Heart left ventricle (tissue), 16 donors: ENCODE results near the gene GMPPA. TPM values are rescaled to one million over a fixed set of nuclear protein-coding genes. Genes with fewer than 3 reads are reported as not detected.

Experiments
- ATAC-seq, 4 donors: fragments of 200-7000 bp; cut with Tn5 transposase; one replicate each; pipeline ENCODE4 v1.9.1; 2020 to 2022; ENCODE audit warnings: moderate library complexity in 4 of 4, mild to moderate bottlenecking in 3 of 4, moderate number of reproducible peaks in 1 of 4
- DNase-seq, 5 donors: peaks; one replicate each; pipeline ENCODE4 v3.0.0-alpha.2; 2020
- H3K27ac ChIP-seq, 12 donors: fragments of 200-600 bp; sonication (generic) in 4 of 12; one replicate each; pipeline versions ENCODE4 v1.5.0 to v1.8.0; 2016 to 2022; ENCODE audit warnings: mild to moderate bottlenecking in 2 of 12
- H3K27me3 ChIP-seq, 9 donors: fragments of 200-600 bp; sonication (generic) in 2 of 9; one replicate each; pipeline versions ENCODE4 v1.5.1 to v1.8.0; 2016 to 2022; ENCODE audit warnings: mild to moderate bottlenecking in 3 of 9
- H3K36me3 ChIP-seq, 9 donors: fragments of 200-600 bp; sonication (generic) in 2 of 9; one replicate each; pipeline versions ENCODE4 v1.5.0 to v1.8.0; 2018 to 2022; ENCODE audit warnings: mild to moderate bottlenecking in 2 of 9
- H3K4me1 ChIP-seq, 12 donors: fragments of 200-600 bp; sonication (generic) in 4 of 12; one replicate each; pipeline versions ENCODE4 v1.5.0 to v1.8.0; 2016 to 2022; ENCODE audit warnings: mild to moderate bottlenecking in 3 of 12
- H3K4me3 ChIP-seq, 12 donors: fragments of 200-600 bp; sonication (generic) in 4 of 12; one replicate each; pipeline versions ENCODE4 v1.5.0 to v1.8.0; 2017 to 2022; ENCODE audit warnings: mild to moderate bottlenecking in 9 of 12, moderate library complexity in 4 of 12
- H3K9me3 ChIP-seq, 12 donors: fragments of 200-600 bp; sonication (generic) in 4 of 12; one replicate each; pipeline versions ENCODE4 v1.5.0 to v1.8.0; 2016 to 2022; ENCODE audit warnings: mild to moderate bottlenecking in 1 of 12
- POLR2A ChIP-seq, 2 donors: fragments of 450-650 bp; IDR thresholded peaks; one replicate each; pipeline ENCODE4 v1.6.1; 2017; ENCODE audit warnings: antibody characterized with exemption in 2 of 2, mild to moderate bottlenecking in 2 of 2, moderate library complexity in 2 of 2
- WGBS, 4 donors: extraction: QIAGEN DNeasy Blood & Tissue Kit in 2 of 4; methylation state at CpG; one replicate each; pipeline versions ENCODE4 v1.1.5 to v1.1.7; 2013 to 2018; 5-methylcytosine and 5-hydroxymethylcytosine counted together
- intact Hi-C, 10 donors: fragments of 100-400 bp; cut with DNase I; formaldehyde crosslinking; loops; one replicate each; pipeline versions ENCODE4 v1.11.1 to v1.14.2; 2022
- polyA plus RNA-seq, 2 donors: library from polyadenylated mRNA; stranded (reverse); fragments of 200-250 nt; gene quantifications; one replicate each; pipeline ENCODE4 v1.2.3, GENCODE V29; 2013
- total RNA-seq, 9 donors: library from RNA; depleted of rRNA in 2 of 9; stranded (reverse); fragments of >200 nt in 2 of 9; fragmentation: NEBNext Ultra II Directional in 3 of 9; extraction: Animal tissue kit (Norgen Biotek cat#: 25700) in 3 of 9; gene quantifications; one replicate each; pipeline versions ENCODE4 v1.1.0 to v1.2.4, GENCODE V29; 2016 to 2023
- TF ChIP-seq, protein P1 (sequence below), 12 donors: fragments of 200-600 bp; sonication (generic) in 4 of 12; IDR thresholded peaks; one replicate each; pipeline versions ENCODE4 v1.5.0 to v1.8.0; 2018 to 2022; ENCODE audit warnings: antibody characterized with exemption in 12 of 12, mild to moderate bottlenecking in 5 of 12
- donor health status: ischemic (EF 13 %, LVEDD 7.1; RV severe dilation, severe dysfunction).
- donor health status: healthy with polysubstance abuse.
- donor health status: DM: no; HTN: yes; CAD: no.
- donor health status: DM: no; HTN: no; CAD: no.
- donor health status: ischemic (EF 25% LVEDD 6.9; RV normal size, moderate dysfunction).
- donor health status: ischemic (EF 25% LVEDD 5.7; RV mildly dilated, moderate dysfunction).
- donor health status: healthy.
- donor health status: DM: yes; HTN: yes; CAD: no.
- donor health status: ischemic (EF 35%, LVEDD 5.7; RV mildly dilated, moderate dysfunction).
- donor health status: nonischemic (EF 11% LVEDD 7.7; RV severe dilation, severe dysfunction).
- donor health status: DM: yes; HTN: yes; CAD: no.
- donor health status: PGD.
- donor health status: ischemic (EF 29% LVEDD 5.4; RV normal size, mild dysfunction).
- donor health status: nonischemic (EF 23%, LVEDD 6.1; RV moderate dilation, normal function).

The GMPPA gene
- total and polyA plus RNA-seq, 11 donors, result 15.8 to 35.5 (median 20.1) TPM

DNA sequence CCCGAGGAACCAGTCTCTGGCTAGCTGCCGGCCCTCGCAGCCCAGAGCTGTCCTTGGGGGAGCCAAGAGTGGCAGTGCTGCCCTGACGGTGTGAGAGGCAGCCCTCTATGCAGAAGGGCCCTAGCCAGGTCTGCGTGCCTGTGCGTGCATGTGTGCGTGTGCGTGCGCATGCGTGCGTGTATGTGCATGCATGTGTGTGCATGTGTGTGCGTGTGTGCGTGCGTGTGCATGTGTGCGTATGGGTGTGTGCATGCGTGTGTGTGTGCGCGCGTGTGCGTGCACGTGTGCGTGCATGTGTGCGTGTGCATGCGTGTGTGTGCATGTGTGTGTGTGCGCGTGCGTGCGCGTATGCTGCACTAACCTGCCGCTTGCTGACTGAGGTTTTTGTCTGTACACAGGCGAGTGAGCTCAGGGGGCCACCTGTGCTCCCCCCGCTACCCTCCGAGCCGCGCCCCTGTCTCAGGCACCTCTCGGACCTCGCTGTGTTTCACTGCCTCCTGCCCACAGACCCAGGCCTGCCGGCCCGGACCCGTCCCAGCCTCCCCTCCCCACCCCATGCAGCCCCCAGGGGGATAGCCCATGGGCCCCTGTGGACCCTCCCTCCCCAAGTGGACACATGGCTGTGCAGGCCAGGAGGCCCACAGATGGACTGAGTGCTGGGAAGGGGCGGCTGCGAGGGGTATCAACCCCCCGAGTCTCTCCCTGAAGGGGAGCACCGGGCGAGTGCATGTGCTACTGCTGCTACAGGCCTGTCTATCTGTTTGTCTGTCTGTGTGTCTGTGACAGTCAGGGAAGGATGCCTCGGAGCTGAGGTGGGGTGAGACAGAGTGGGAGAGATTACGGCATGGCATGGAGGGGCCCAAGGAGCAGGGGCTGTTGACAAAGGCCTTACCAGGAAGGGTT, 32.8 kb upstream of the GMPPA start:
- intact Hi-C loops, result no loop called here
- no peaks in the 10 kb centered on the region for H3K27me3 ChIP-seq
- ATAC-seq, result no peak
- H3K36me3 ChIP-seq, result peaks cover 0 to 29% (median 0%) of the 10 kb centered on the region in 9 donors
- peaks cover 0 to 87% (median 17%) of the 10 kb centered on the region in 12 donors for H3K4me1 ChIP-seq
- DNase-seq, result no peak
- TF ChIP-seq POLR2A (IDR thresholded peaks at IDR 0.05), result no peak
- TF ChIP-seq, protein P1, sequence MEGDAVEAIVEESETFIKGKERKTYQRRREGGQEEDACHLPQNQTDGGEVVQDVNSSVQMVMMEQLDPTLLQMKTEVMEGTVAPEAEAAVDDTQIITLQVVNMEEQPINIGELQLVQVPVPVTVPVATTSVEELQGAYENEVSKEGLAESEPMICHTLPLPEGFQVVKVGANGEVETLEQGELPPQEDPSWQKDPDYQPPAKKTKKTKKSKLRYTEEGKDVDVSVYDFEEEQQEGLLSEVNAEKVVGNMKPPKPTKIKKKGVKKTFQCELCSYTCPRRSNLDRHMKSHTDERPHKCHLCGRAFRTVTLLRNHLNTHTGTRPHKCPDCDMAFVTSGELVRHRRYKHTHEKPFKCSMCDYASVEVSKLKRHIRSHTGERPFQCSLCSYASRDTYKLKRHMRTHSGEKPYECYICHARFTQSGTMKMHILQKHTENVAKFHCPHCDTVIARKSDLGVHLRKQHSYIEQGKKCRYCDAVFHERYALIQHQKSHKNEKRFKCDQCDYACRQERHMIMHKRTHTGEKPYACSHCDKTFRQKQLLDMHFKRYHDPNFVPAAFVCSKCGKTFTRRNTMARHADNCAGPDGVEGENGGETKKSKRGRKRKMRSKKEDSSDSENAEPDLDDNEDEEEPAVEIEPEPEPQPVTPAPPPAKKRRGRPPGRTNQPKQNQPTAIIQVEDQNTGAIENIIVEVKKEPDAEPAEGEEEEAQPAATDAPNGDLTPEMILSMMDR (IDR thresholded peaks at IDR 0.05), result no peak
- WGBS, 4 donors, result 71 to 86% (median 80%) methylated on average over 32 to 47 of the region's 47 CpGs
- H3K27ac ChIP-seq, result peak overlapping the region in 8 of 12 donors; percentile 22 to 96 (median 52)
- no peaks in the 10 kb centered on the region for H3K9me3 ChIP-seq
- no peak overlapping the region for H3K4me3 ChIP-seq

DNA sequence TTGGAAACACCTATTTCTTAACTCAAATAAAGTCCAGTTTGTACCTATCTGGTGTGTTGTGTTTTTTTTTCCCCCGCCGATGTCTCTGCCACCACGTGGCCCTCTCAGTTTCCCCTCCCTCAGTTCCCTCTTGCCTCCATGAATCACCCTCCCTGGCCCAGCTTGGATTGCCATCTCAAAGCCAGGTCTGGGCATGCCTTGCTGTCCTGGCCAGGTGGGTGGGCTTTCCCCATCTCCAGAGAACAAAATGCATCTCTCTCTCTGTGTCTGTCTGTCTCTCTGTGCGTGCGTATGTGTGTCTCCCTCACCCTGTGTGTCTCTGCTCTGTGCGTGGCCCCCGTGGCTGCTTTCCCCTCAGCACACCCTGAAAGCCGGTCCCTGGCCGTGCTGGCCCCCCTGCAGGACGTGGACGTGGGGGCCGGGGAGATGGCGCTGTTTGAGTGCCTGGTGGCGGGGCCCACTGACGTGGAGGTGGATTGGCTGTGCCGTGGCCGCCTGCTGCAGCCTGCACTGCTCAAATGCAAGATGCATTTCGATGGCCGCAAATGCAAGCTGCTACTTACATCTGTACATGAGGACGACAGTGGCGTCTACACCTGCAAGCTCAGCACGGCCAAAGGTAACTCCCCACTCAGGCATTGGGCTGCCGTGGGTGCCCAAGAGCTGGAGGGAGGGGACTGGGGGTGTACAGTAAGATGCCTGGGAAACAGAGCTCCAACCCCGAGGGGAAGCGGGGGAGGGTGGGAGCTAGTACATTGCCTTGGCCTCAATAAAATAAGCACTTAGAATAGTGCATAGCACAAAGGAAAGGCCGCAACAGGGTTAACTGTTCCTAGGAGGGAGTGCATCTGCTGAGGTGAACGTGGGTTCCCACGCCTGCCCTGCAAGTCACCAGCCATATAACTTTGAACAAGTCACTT, 31.6 kb upstream of the GMPPA start:
- H3K36me3 ChIP-seq, result peaks cover 0 to 33% (median 0%) of the 10 kb centered on the region in 9 donors
- DNase-seq (no peak), ATAC-seq (no peak)
- no peak for TF ChIP-seq POLR2A (IDR thresholded peaks at IDR 0.05)
- TF ChIP-seq, protein P1 (IDR thresholded peaks at IDR 0.05), result no peak
- H3K9me3 ChIP-seq, result no peaks in the 10 kb centered on the region
- peak overlapping the region in 8 of 12 donors; percentile 17 to 72 (median 59) for H3K27ac ChIP-seq
- H3K27me3 ChIP-seq, result no peaks in the 10 kb centered on the region
- intact Hi-C loops, result no loop called here
- H3K4me1 ChIP-seq, result peaks cover 0 to 77% (median 17%) of the 10 kb centered on the region in 12 donors
- 61 to 69% (median 66%) methylated on average over 28 of the region's 28 CpGs for WGBS, 4 donors
- H3K4me3 ChIP-seq, result no peak overlapping the region

DNA sequence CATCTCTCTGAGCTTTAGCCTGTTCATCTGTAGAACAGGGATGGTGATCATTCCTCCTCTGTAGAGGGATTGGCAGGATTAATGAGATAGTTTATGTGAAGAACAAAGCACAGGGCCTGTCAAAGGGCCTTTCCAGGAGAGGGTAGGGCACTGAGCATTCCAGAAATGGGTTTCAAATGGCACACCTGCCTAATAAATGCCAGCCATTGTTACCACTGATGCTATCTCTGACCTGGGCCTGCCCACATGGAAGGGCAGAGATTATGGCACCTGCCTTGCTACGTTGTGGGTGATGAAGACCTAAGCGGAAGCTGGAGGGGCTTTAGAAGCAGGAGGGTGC, 31.0 kb upstream of the GMPPA start:
- Histone ChIP-seq H3K4me1 (peaks cover 0 to 71% (median 17%) of the 10 kb centered on the region in 12 donors), H3K27me3 (no peaks in the 10 kb centered on the region), H3K27ac (peak overlapping the region in 6 of 12 donors; percentile 17 to 72 (median 60)), H3K9me3 (no peaks in the 10 kb centered on the region), H3K4me3 (no peak overlapping the region), H3K36me3 (peaks cover 0 to 28% (median 0%) of the 10 kb centered on the region in 9 donors)
- TF ChIP-seq, protein P1 (IDR thresholded peaks at IDR 0.05), result no peak
- TF ChIP-seq POLR2A (IDR thresholded peaks at IDR 0.05), result no peak
- DNase-seq, result no peak
- ATAC-seq, result no peak
- 65 to 70% (median 68%) methylated on average over 2 of the region's 2 CpGs for WGBS, 4 donors
- intact Hi-C loops, result no loop called here
